SW 1271 (cell line): Measurements from ENCODE around the gene CLPTM1.
A peak's percentile ranks its signal among the peaks of the same experiment; 100 is the strongest.
"Not testable (repeated sequence)": the region's sequence is repeated elsewhere in the genome, so short reads cannot be mapped to it uniquely, and the experiment has no call there.

ENCODE experiments used
- DNase-seq, 2 experiments: peaks; one replicate each; lab custom pipeline; 2025; lab: John Stamatoyannopoulos, UW

The CLPTM1 gene

DNA sequence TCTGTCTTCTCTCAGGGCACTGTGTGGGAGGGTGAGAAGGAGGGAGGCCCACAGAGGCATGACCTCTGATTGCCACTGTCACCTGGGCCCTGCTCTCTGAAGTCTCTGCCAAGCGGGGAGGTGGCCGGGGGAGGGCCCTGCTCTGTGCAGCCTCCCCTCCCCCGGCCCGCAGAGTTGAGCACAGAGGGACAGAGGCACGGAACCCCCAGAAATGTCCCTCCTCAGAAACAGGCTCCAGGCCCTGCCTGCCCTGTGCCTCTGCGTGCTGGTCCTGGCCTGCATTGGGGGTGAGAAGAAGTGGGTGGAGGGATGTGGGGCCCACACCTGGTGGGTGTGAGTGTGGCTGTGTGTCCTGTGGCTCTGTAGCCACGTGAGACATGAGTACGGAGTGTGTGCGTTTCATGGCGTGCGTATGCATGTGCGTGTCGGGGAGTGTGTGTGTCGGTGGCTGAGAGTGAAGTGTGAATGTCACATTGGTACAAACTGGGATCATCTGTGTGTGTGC lies 13.1 kb upstream of the CLPTM1 start, which contains the start of gene APOC4:
Gene APOC4 (plus strand): TSS at position 171 of the 505 bp plus-strand sequence. CDS start 41 bp downstream, at position 212.
- no peak for DNase-seq

- no peak for DNase-seq
These were observed 11.4 kb upstream of the CLPTM1 start for GRCh38 chr19:44943801-44944249.

GRCh38 chr19:44947041-44947581 lies 8.1 kb upstream of the CLPTM1 start:
- DNase-seq: no peak

- no peak for DNase-seq
These were observed 6.9 kb upstream of the CLPTM1 start for GRCh38 chr19:44948237-44948636.

DNA sequence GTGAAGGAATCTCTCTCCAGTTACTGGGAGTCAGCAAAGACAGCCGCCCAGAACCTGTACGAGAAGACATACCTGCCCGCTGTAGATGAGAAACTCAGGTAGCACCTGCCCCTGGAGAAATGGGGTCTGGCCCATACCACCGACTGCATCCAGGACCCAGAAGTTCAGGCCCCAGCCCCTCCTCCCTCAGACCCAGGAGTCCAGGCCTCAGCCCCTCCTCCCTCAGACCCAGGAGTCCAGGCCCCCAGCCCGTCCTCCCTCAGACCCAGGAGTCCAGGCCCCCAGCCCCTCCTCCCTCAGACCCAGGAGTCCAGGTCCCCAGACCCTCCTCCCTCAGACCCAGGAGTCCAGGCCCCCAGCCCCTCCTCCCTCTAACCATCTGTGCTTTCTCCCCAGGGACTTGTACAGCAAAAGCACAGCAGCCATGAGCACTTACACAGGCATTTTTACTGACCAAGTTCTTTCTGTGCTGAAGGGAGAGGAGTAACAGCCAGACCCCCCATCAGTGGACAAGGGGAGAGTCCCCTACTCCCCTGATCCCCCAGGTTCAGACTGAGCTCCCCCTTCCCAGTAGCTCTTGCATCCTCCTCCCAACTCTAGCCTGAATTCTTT lies 6.3 kb upstream of the CLPTM1 start:
- no peak for DNase-seq

DNA sequence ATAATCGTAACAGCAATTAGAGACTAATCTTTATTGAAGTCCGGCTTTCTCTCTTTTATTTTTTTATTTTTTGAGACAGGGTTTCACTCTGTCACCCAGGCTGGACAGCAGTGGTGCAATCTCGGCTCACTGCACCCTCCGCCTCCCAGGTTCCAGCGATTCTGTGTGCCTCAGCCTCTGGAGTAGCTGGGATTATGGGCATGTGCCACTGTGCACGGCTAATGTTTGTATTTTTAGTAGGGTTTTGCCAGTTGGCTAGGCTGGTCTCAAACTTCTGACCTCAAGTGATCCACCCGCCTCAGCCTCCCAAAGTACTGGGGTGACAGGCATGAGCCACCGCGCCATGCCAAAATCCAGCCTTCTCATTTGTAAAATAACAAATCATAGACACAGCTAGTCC lies 5.6 kb upstream of the CLPTM1 start:
- DNase-seq: no peak

DNA sequence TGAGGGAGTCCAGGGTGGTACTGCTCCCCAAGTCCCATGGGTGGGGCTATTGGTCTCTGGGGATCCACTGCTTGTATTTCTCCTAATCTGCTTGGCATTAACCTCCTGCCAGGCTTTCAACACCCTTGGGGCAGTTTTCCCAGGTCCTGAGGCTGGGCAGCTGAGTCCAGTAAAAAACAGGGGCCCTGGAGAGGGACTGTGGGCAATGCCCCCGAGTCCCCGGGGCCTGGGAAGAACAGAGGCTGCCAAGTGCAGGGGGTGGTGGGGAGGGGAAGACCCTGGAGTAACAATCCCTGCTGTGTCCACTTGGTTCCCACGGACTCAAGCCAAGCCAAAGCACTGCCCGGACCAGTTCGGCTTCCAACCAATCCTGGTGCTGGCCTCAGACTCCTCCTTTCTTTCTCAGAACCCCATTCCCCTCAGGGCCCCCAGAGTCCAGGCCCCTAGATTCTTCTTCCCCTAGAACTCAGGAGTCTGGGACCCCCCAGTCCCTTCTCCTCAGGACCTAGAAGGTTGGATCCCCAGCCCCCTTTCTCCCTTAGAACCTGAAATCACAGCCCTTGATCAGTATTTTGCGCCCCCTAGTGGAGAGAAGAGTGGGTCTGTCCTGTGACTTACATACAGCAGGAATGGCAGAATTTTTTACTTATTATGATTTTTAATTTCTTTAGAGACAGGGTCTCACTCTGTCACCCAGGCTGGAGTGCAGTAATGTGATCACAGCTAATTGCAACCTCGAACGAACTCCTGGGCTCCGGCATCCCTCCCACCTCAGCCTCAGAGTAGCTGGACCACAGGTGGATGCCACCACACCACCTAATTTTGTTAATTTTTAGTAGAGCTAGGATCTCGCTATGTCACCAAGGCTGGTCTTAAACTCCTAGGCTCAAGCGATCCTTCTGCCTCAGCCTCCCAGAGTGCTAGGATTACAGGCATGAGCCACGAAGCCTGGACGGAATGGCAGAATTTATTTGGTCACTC lies 3.7 kb upstream of the CLPTM1 start:
- DNase-seq: peak in 1 of 2 experiments; percentile 45

- no peak for DNase-seq
These were observed 917 bp upstream of the CLPTM1 start for GRCh38 chr19:44954278-44954648.

GRCh38 chr19:44955505-44956439 lies 592 bp downstream of the CLPTM1 start:
- DNase-seq: no peak

DNA sequence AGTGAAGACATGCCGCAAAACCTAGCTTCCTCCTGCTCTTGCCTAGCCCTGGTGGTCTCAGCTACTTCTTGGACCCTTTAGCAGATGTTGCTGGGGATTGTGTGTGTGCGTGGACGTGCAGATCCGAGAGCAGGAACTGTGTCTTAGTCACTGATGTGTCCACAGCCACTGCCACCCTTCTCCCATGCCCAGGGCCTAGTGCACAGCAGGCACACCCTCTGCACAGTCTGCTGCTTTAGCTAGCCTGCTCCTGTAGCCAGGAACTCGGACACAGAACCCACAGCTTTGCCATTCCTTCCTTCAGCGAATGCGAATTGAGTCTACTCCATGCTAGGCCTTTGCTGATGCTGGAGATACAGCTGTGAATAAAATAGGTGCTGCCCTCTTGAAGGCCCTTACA lies 2.3 kb downstream of the CLPTM1 start:
- DNase-seq: no peak

DNA sequence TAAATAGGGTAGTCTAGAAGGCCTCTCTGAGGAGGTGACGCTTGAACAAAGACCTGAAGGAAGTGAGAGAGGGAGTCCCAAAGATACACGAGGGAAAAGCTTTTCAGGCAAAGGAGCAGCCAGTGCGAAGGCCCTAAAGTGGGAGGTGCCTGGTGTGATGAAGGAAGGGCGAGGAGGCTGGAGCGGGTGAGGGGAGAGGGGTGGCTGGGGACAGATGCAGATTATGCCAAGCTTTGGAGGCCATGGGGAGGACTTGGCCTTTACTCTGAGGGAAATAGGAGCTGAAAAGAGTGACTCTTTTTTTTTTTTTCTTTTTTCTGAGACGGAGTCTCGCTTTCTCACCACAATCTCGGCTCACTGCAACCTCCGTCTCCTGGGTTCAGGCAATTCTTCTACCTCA lies 2.9 kb downstream of the CLPTM1 start:
- no peak for DNase-seq

GRCh38 chr19:44959691-44960090 lies 4.5 kb downstream of the CLPTM1 start:
- DNase-seq: no peak

DNA sequence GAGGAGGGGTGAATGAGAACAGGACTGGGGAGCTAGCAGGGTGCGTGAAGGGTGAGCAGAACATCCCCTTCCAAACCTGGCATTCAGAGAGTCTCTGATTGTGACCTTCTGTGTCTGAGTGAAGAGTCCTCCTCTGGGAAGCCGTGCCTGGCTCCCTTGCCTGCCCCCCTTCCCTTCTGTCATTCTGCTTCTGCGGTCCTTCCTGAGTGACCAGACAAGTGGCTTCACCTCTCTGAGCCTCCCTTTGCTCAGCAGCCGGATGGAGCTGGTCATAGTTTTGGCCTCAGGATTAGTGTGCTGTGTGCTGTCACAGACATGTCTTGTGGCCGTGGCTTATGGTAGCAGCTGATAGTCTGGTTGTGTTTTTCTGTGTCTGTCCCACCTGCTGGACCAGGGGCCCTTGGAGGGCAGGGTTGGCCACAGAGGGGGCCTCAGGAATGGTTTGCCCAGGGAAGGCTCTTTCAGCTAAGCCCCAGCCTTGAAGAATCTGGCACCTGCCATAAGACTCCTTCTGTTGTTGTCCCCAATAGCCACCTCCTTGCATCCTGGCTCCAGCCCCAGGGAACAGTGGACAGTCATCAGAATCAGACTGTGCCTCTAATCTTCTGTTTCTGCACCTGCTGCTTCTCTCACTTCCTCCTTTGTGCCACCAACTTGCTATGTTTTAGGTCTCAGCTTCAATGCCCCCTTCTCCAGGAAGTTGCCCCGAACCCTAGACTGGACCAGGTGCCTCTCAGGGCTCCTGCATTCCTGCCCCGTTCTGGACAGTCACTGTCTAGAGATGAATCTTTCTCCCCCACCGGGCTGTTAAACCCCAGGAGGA lies 5.9 kb downstream of the CLPTM1 start:
- DNase-seq: no peak

DNA sequence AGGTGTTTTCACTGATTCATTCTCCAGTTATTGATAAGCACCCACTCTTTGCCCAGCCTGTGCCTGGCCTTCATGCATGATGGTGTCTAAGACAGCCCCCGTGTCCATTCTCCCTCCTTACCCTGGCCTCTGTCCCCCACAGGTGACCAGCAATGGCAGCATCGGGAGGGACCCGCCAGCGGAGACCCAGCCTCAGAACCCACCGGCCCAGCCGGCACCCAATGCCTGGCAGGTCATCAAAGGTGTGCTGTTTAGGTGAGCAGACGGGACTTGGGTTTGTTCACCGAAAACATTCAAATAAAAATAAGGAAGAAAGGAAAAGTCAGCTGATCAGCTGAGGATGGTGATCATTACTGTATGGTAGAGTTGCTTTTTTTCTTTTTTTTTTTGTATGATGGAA lies 6.6 kb downstream of the CLPTM1 start:
- no peak for DNase-seq

- DNase-seq: no peak
These were observed 12.9 kb downstream of the CLPTM1 start for GRCh38 chr19:44968118-44968517.

DNA sequence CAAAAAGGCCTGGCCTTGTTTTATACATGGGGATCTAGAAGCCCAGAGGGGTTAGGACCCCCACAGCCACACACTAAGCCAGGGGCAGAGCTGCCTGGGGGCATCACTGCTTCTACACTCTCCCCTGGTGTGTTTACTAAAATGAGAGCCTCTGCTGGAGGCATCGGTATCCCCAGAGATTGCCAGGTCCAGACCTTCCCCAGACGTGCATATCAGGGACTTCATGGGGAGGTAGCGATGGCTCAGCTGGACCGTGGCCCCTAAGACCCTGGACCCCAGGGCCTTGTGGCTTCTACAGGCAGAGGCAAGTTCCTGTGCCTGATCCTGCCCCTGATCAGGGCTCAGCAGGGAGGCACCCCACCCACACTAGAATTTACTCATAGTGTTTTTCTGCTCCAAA lies 13.5 kb downstream of the CLPTM1 start:
- no peak for DNase-seq

DNA sequence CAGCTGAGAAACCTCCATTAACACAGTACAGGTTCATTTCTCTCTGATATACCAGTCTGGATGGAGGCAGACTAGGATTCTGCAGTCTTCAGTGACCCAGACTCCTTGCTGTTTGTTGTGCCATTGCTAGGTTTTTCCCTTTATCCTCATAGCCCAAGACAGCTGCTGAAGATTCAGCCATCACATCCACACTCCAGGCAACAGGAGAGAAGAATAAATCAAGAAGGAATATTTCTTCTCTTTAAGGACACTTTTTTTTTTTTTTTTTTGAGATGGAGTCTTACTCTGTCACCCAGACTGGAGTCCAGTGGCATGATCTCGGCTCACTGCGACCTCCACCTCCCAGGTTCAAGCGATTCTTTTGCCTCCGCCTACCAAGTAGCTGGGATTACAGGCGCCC lies 14.3 kb downstream of the CLPTM1 start:
- DNase-seq: no peak

DNA sequence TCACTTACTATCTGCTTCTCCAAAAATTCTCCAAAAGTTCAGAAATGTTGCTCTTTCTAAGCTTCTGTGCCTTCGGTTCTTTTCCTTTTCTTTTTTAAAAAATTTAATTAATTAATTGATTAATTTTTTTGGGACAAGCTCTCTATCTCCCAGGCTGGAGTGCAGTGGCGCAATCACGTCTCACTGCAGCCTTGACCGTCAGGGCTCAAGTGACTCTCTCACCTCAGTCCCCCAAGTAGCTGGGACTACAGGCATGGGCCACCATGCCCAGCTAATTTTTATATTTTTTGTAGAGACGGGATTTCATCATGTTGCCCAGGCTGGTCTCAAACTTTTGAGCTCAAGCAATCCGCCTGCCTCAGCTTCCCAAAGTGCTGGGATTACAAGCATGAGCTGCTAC lies 16.3 kb downstream of the CLPTM1 start:
- DNase-seq: not testable (repeated sequence)

DNA sequence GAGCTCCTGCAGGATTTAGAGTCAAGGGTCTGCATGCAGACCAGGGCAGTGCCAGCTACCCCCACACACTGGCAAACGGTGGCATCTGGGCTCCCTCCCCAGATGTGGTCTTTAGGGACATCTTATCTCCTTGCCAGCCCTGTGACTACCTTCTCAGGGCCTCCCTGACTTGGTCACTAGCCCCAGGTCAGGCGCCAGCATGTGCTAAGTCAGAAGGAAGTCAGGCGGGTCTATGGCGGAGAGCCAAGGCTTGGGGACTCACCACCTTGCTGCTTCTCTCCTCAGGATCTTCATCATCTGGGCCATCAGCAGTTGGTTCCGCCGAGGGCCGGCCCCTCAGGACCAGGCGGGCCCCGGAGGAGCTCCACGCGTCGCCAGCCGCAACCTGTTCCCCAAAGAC lies 17.6 kb downstream of the CLPTM1 start:
- no peak for DNase-seq

- no peak for DNase-seq
These were observed 19.0 kb downstream of the CLPTM1 start for GRCh38 chr19:44973982-44974735.
